ENCODE results near the gene LY86. TPM values are rescaled to one million over a fixed set of nuclear protein-coding genes. Genes with fewer than 3 reads are reported as not detected.

The LY86 gene
- total and polyA plus RNA-seq, 10 of the 15 experiments (the other 5 are each of a cell fraction or from before 2014, with no cell fraction given) = 68.2 to 457 (median 128) TPM

GRCh38 chr6:6580225-6580856 lies 8.2 kb upstream of the LY86 start (continued):
- TF ChIP-seq, protein P1, sequence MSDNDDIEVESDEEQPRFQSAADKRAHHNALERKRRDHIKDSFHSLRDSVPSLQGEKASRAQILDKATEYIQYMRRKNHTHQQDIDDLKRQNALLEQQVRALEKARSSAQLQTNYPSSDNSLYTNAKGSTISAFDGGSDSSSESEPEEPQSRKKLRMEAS (IDR thresholded peaks at IDR 0.05; ENCODE audit: low read depth, low read length) = no peak
- TF ChIP-seq SUPT20H (IDR thresholded peaks at IDR 0.05; ENCODE audit: borderline replicate concordance, control insufficient read depth, low read depth, low read length) (no peak), PAX5 (IDR thresholded peaks at IDR 0.05; ENCODE audit: borderline replicate concordance, low read depth, low read length) (no peak)
- TF ChIP-seq, protein P2, sequence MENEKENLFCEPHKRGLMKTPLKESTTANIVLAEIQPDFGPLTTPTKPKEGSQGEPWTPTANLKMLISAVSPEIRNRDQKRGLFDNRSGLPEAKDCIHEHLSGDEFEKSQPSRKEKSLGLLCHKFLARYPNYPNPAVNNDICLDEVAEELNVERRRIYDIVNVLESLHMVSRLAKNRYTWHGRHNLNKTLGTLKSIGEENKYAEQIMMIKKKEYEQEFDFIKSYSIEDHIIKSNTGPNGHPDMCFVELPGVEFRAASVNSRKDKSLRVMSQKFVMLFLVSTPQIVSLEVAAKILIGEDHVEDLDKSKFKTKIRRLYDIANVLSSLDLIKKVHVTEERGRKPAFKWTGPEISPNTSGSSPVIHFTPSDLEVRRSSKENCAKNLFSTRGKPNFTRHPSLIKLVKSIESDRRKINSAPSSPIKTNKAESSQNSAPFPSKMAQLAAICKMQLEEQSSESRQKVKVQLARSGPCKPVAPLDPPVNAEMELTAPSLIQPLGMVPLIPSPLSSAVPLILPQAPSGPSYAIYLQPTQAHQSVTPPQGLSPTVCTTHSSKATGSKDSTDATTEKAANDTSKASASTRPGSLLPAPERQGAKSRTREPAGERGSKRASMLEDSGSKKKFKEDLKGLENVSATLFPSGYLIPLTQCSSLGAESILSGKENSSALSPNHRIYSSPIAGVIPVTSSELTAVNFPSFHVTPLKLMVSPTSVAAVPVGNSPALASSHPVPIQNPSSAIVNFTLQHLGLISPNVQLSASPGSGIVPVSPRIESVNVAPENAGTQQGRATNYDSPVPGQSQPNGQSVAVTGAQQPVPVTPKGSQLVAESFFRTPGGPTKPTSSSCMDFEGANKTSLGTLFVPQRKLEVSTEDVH (IDR thresholded peaks at IDR 0.05; ENCODE audit: low read depth, partially characterized antibody) = no peak

DNA sequence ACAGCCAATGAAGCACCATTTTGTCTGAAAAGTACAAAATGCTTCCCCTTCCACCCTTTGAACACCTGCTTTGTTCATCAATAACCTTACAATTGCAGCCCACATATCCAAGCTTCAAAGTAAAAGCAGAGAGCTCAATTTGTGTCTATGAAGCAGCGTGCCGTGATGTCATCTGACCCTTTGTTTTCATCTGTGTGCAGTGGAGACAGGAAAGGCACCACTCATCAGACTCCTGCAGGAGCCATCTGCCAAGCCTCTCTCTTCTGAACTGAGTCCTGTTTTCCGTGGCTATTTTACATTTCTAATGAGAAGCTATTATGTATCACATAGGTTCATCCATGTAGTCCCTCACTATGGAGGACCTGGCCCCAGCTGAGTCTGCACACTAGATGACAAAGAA lies 7.5 kb upstream of the LY86 start:
- no peaks in the 10 kb centered on the region for H3K27me3 ChIP-seq (replicated peaks in 1 of 2; ENCODE audit: control insufficient read depth in 2 of 2, insufficient read depth in 2 of 2, low read length in 1 of 2)
- ATAC-seq (no peak), FAIRE-seq (no peak), DNase-seq (ENCODE audit: low read depth, low spot score) (no peak)
- no peak overlapping the region for H2AFZ ChIP-seq (ENCODE audit: control insufficient read depth, low read depth, low read length)
- no peak overlapping the region for H3K9ac ChIP-seq (ENCODE audit: control insufficient read depth, insufficient read depth, low read length)
- RAD21 ChIA-PET (ENCODE audit: unreplicated experiment) = interaction anchor here (0.8 to 1.2 kb wide), 3 partner anchors 20 to 86 kb away, joined by 3 read pairs; no protein-coding TSS in a partner anchor
- H3K36me3 ChIP-seq (ENCODE audit: control insufficient read depth in 2 of 2, insufficient read depth in 2 of 2, low read length in 1 of 2) = peaks cover 0 to 17% of the 10 kb centered on the region in 2 experiments; a peak in 2 of 4 replicates
- TF ChIP-seq EED (IDR thresholded peaks at IDR 0.05; ENCODE audit: low read depth) = no peak
- H4K20me1 ChIP-seq (ENCODE audit: control insufficient read depth, insufficient read depth) = no peaks in the 10 kb centered on the region
- no peak overlapping the region for H3K4me2 ChIP-seq (ENCODE audit: control insufficient read depth, insufficient read depth)
- H3K4me1 ChIP-seq (ENCODE audit: control insufficient read depth, insufficient read depth, low read length) = peaks cover 4% of the 10 kb centered on the region
- SMC1A ChIA-PET (ENCODE audit: uncharacterized antibody, unreplicated experiment) = interaction anchor here (0.6 to 1.4 kb wide), 6 partner anchors 9 to 504 kb away, joined by 3 to 4 read pairs (median 3); no protein-coding TSS in a partner anchor
- H3K79me2 ChIP-seq (ENCODE audit: control insufficient read depth, insufficient read depth, low read length) = peaks cover 72% of the 10 kb centered on the region
- CTCF ChIA-PET = interaction anchor here (0.6 to 1.7 kb wide), 4 partner anchors 22 to 95 kb away, joined by 3 to 8 read pairs (median 6); no protein-coding TSS in a partner anchor
- no peak overlapping the region for H3K27ac ChIP-seq (ENCODE audit: control insufficient read depth, insufficient read depth)
- intact Hi-C loops (cut with micrococcal nuclease; ENCODE audit: unreplicated experiment) = loop anchor here (10.0 kb wide), 1 partner anchor 734 kb away; the partner anchor contains the start of gene SSR1
- peaks cover 7% of the 10 kb centered on the region; the same call in 2 of the 3 replicates for H3K9me3 ChIP-seq (replicated peaks; ENCODE audit: control insufficient read depth, insufficient read depth, low read length)
- POLR2A ChIA-PET = interaction anchor here (0.8 kb wide), 1 partner anchor 9 kb away, joined by 5 read pairs; no protein-coding TSS in a partner anchor
- no TSS peak for BruUV-seq (replicated peaks)
- WGBS (ENCODE audit: insufficient coverage, insufficient replicate concordance, low lambda C conversion rate, missing lambda C conversion rate) = 59% methylated on average over 3 of the region's 3 CpGs
- in situ Hi-C loops (cut with MboI) = no loop called here
- no peak overlapping the region for H3K4me3 ChIP-seq

All from GM12878 (cell line).